Hindlimb muscle (tissue), 1 donor: Measurements from ENCODE around the gene ZNF320. TPM values are rescaled to one million over a fixed set of nuclear protein-coding genes. Genes with fewer than 3 reads are reported as not detected.
"Not testable (repeated sequence)": the region's sequence is repeated elsewhere in the genome, so short reads cannot be mapped to it uniquely, and the experiment has no call there.

ENCODE experiments used
- DNase-seq: peaks from one replicate; pipeline ENCODE4 v3.0.0-alpha.2; 2013
- polyA plus RNA-seq: library from polyadenylated mRNA; unstranded; fragments of 120-200 nt; gene quantifications from one replicate; pipeline ENCODE4 v1.2.1, GENCODE V29; 2013; ENCODE audit not compliant: insufficient read length

The ZNF320 gene
- 20.3 TPM for polyA plus RNA-seq

- peak; percentile 95 for DNase-seq
Observed at GRCh38 chr19:52897138-52897935, at the start of gene ZNF320. ZNF320 (minus strand) TSS chr19:52897635; CDS start chr19:52890255, 7,380 bp downstream.

- no peak for DNase-seq
Observed at GRCh38 chr19:52946322-52947310, 49.2 kb upstream of the ZNF320 start.

GRCh38 chr19:52945652-52946321, 48.4 kb upstream of the ZNF320 start:
- DNase-seq, result no peak

- not testable (repeated sequence) for DNase-seq
Observed at GRCh38 chr19:52944703-52945493, 47.5 kb upstream of the ZNF320 start.

GRCh38 chr19:52943884-52944643, 46.6 kb upstream of the ZNF320 start:
- DNase-seq, result no peak

- DNase-seq, result no peak
Observed at GRCh38 chr19:52943134-52943883, 45.9 kb upstream of the ZNF320 start.

- DNase-seq, result peak; percentile 80
Observed at GRCh38 chr19:52942386-52943133, 45.1 kb upstream of the ZNF320 start.

- peak; percentile 45 for DNase-seq
Observed at GRCh38 chr19:52941941-52942385, 44.5 kb upstream of the ZNF320 start.

GRCh38 chr19:52941523-52941922, 44.1 kb upstream of the ZNF320 start:
- not testable (repeated sequence) for DNase-seq

- not testable (repeated sequence) for DNase-seq
Observed at GRCh38 chr19:52940905-52941304, 43.5 kb upstream of the ZNF320 start.

GRCh38 chr19:52938761-52939160, 41.3 kb upstream of the ZNF320 start:
- DNase-seq, result no peak

GRCh38 chr19:52936954-52937325, 39.5 kb upstream of the ZNF320 start:
- DNase-seq, result no peak

- no peak for DNase-seq
Observed at GRCh38 chr19:52936151-52936953, 38.9 kb upstream of the ZNF320 start.

GRCh38 chr19:52935434-52935833, 38.0 kb upstream of the ZNF320 start:
- no peak for DNase-seq

- DNase-seq, result not testable (repeated sequence)
Observed at GRCh38 chr19:52924641-52925040, 27.2 kb upstream of the ZNF320 start.

- DNase-seq, result peak; percentile 15
Observed at GRCh38 chr19:52923778-52924593, 26.6 kb upstream of the ZNF320 start.
